RWPE2 (cell line): ENCODE data around the gene NCOA7.

Source experiments
- ATAC-seq: fragments of 200-7000 bp; cut with Tn5 transposase; 3 replicates; pipeline ENCODE4 v1.9.1; 2021; ENCODE audit warnings: low read depth
- DNase-seq: peaks from one replicate; pipeline ENCODE4 v3.0.0-alpha.2; 2020; ENCODE audit warnings: low spot score
- H3K27ac ChIP-seq: fragments of 450-650 bp; 2 replicates; pipeline ENCODE4 v1.5.1; 2017; ENCODE audit warnings: mild to moderate bottlenecking; ENCODE audit not compliant: poor library complexity, severe bottlenecking
- H3K27me3 ChIP-seq: fragments of 250-450 bp; sonication (Bioruptor Pico); 2 replicates; pipeline ENCODE4 v1.5.1; 2021; ENCODE audit warnings: mild to moderate bottlenecking, moderate library complexity; ENCODE audit not compliant: insufficient read depth, poor library complexity, severe bottlenecking
- H3K36me3 ChIP-seq: fragments of 250-450 bp; sonication (Bioruptor Pico); 2 replicates; pipeline ENCODE4 v1.5.1; 2020; ENCODE audit warnings: low read depth, mild to moderate bottlenecking, moderate library complexity
- H3K4me1 ChIP-seq: fragments of 250-450 bp; sonication (Bioruptor Pico); 2 replicates; pipeline ENCODE4 v1.5.1; 2021; ENCODE audit warnings: mild to moderate bottlenecking, moderate library complexity; ENCODE audit not compliant: insufficient read depth, poor library complexity, severe bottlenecking
- H3K4me3 ChIP-seq: fragments of 250-450 bp; sonication (Bioruptor Pico); 2 replicates; pipeline ENCODE4 v1.5.1; 2021; ENCODE audit warnings: mild to moderate bottlenecking, moderate library complexity; ENCODE audit not compliant: severe bottlenecking
- H3K9me3 ChIP-seq: fragments of 250-450 bp; sonication (Bioruptor Pico); 2 replicates; pipeline ENCODE4 v1.5.1; 2021; ENCODE audit warnings: mild to moderate bottlenecking, moderate library complexity; ENCODE audit not compliant: severe bottlenecking
- TF ChIP-seq, protein P1 (sequence below): fragments of 450-650 bp; IDR thresholded peaks from one replicate; pipeline ENCODE4 v1.5.1; 2017; ENCODE audit warnings: mild to moderate bottlenecking, moderate library complexity; ENCODE audit not compliant: poor library complexity, severe bottlenecking

NCOA7 gene

GRCh38 chr6:125852587-125852986, 61.8 kb downstream of the NCOA7 start:
- ATAC-seq (no peak), DNase-seq (no peak)
- Histone ChIP-seq H3K27ac (no peak overlapping the region), H3K27me3 (no peaks in the 10 kb centered on the region), H3K4me3 (no peak overlapping the region), H3K36me3 (no peaks in the 10 kb centered on the region), H3K9me3 (no peaks in the 10 kb centered on the region), H3K4me1 (peaks cover 7% of the 10 kb centered on the region)
- TF ChIP-seq, protein P1, sequence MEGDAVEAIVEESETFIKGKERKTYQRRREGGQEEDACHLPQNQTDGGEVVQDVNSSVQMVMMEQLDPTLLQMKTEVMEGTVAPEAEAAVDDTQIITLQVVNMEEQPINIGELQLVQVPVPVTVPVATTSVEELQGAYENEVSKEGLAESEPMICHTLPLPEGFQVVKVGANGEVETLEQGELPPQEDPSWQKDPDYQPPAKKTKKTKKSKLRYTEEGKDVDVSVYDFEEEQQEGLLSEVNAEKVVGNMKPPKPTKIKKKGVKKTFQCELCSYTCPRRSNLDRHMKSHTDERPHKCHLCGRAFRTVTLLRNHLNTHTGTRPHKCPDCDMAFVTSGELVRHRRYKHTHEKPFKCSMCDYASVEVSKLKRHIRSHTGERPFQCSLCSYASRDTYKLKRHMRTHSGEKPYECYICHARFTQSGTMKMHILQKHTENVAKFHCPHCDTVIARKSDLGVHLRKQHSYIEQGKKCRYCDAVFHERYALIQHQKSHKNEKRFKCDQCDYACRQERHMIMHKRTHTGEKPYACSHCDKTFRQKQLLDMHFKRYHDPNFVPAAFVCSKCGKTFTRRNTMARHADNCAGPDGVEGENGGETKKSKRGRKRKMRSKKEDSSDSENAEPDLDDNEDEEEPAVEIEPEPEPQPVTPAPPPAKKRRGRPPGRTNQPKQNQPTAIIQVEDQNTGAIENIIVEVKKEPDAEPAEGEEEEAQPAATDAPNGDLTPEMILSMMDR = no peak

- H3K36me3 ChIP-seq = no peaks in the 10 kb centered on the region
- TF ChIP-seq, protein P1 = no peak
- no peaks in the 10 kb centered on the region for H3K27me3 ChIP-seq
- DNase-seq = no peak
- H3K27ac ChIP-seq = no peak overlapping the region
- H3K4me1 ChIP-seq = peaks cover 7% of the 10 kb centered on the region
- no peak overlapping the region for H3K4me3 ChIP-seq
- ATAC-seq = no peak
- H3K9me3 ChIP-seq = no peaks in the 10 kb centered on the region
Observed at GRCh38 chr6:125853168-125853567, 62.4 kb downstream of the NCOA7 start.

- Histone ChIP-seq H3K4me1 (peaks cover 7% of the 10 kb centered on the region), H3K9me3 (no peaks in the 10 kb centered on the region), H3K4me3 (no peak overlapping the region), H3K27ac (no peak overlapping the region), H3K36me3 (no peaks in the 10 kb centered on the region), H3K27me3 (no peaks in the 10 kb centered on the region)
- TF ChIP-seq, protein P1 = no peak
- DNase-seq (no peak), ATAC-seq (no peak)
Observed at GRCh38 chr6:125853756-125854155, 63.0 kb downstream of the NCOA7 start.

- Histone ChIP-seq H3K27ac (no peak overlapping the region), H3K27me3 (no peaks in the 10 kb centered on the region), H3K4me1 (peaks cover 7% of the 10 kb centered on the region), H3K4me3 (no peak overlapping the region), H3K36me3 (no peaks in the 10 kb centered on the region), H3K9me3 (no peaks in the 10 kb centered on the region)
- TF ChIP-seq, protein P1 = no peak
- DNase-seq (no peak), ATAC-seq (no peak)
Observed at GRCh38 chr6:125854355-125854754, 63.6 kb downstream of the NCOA7 start.

- no peak for DNase-seq
- Histone ChIP-seq H3K9me3 (no peaks in the 10 kb centered on the region), H3K4me3 (no peak overlapping the region), H3K27me3 (no peaks in the 10 kb centered on the region), H3K27ac (no peak overlapping the region), H3K36me3 (no peaks in the 10 kb centered on the region), H3K4me1 (peaks cover 7% of the 10 kb centered on the region)
- TF ChIP-seq, protein P1 = no peak
- no peak for ATAC-seq
Observed at GRCh38 chr6:125855783-125856182, 65.0 kb downstream of the NCOA7 start.
